OCI-LY3 (cell line): Measurements from ENCODE around the gene SNX25.
"Not testable (repeated sequence)": the region's sequence is repeated elsewhere in the genome, so short reads cannot be mapped to it uniquely, and the experiment has no call there.

Experiments used
- EZH2phosphoT487 ChIP-seq: fragments of 200-600 bp; shearing (Covaris generic); IDR thresholded peaks from 2 replicates; pipeline ENCODE4 v1.6.1; 2018; ENCODE audit warnings: antibody characterized with exemption, mixed run types, low read depth
- TF ChIP-seq, protein P1 (sequence below): fragments of 200-600, 300-600 bp; sonication (generic); IDR thresholded peaks from 2 replicates; pipeline ENCODE4 v1.5.1; 2014; ENCODE audit warnings: antibody characterized with exemption, low read length, low read depth

DNA sequence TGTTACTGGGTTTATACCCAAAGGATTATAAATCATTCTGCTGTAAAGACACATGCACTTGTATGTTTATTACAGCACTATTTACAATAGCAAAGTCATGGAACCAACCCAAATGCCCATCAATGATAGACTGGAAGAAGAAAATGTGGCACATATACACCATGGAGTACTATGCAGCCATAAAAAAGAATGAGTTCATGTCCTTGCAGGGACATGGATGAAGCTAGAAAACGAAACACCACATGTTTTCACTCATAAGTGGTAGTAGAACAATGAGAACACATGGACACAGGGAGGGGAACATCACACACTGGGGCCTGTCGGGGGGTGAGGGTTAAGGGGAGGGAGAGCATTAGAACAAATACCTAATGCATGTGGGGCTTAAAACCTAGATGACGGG lies 108.1 kb downstream of the SNX25 start:
- TF ChIP-seq, protein P1, sequence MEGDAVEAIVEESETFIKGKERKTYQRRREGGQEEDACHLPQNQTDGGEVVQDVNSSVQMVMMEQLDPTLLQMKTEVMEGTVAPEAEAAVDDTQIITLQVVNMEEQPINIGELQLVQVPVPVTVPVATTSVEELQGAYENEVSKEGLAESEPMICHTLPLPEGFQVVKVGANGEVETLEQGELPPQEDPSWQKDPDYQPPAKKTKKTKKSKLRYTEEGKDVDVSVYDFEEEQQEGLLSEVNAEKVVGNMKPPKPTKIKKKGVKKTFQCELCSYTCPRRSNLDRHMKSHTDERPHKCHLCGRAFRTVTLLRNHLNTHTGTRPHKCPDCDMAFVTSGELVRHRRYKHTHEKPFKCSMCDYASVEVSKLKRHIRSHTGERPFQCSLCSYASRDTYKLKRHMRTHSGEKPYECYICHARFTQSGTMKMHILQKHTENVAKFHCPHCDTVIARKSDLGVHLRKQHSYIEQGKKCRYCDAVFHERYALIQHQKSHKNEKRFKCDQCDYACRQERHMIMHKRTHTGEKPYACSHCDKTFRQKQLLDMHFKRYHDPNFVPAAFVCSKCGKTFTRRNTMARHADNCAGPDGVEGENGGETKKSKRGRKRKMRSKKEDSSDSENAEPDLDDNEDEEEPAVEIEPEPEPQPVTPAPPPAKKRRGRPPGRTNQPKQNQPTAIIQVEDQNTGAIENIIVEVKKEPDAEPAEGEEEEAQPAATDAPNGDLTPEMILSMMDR, result not testable (repeated sequence)
- TF ChIP-seq EZH2phosphoT487, result not testable (repeated sequence)
